ENCODE data around the gene PHTF1.
"Not testable (repeated sequence)": the region's sequence is repeated elsewhere in the genome, so short reads cannot be mapped to it uniquely, and the experiment has no call there.

PHTF1 gene

GRCh38 chr1:113760102-113761080 lies 1.1 kb upstream of the PHTF1 start:
- peak overlapping the region; percentile 78 for H3K27ac ChIP-seq
- TF ChIP-seq CTCF (IDR thresholded peaks at IDR 0.05) (no peak), ZFX (IDR thresholded peaks at IDR 0.05; ENCODE audit: borderline replicate concordance) (no peak)

- H3K27ac ChIP-seq, result peak overlapping the region; percentile 78
- no peak for TF ChIP-seq CTCF (IDR thresholded peaks at IDR 0.05)
- TF ChIP-seq ZFX (IDR thresholded peaks at IDR 0.05; ENCODE audit: borderline replicate concordance), result no peak
These were observed 504 bp downstream of the PHTF1 start for GRCh38 chr1:113758631-113759332.

- no peak for TF ChIP-seq CTCF (IDR thresholded peaks at IDR 0.05)
- TF ChIP-seq ZFX (IDR thresholded peaks at IDR 0.05; ENCODE audit: borderline replicate concordance), result no peak
- H3K27ac ChIP-seq, result no peak overlapping the region
These were observed 2.8 kb downstream of the PHTF1 start for GRCh38 chr1:113756461-113756860.

GRCh38 chr1:113753333-113753732 lies 6.0 kb downstream of the PHTF1 start:
- H3K27ac ChIP-seq, result not testable (repeated sequence)

GRCh38 chr1:113751516-113751915 lies 7.8 kb downstream of the PHTF1 start:
- TF ChIP-seq ZFX (IDR thresholded peaks at IDR 0.05; ENCODE audit: borderline replicate concordance) (no peak), CTCF (IDR thresholded peaks at IDR 0.05) (no peak)
- no peak overlapping the region for H3K27ac ChIP-seq

GRCh38 chr1:113751114-113751513 lies 8.2 kb downstream of the PHTF1 start:
- no peak overlapping the region for H3K27ac ChIP-seq
- TF ChIP-seq ZFX (IDR thresholded peaks at IDR 0.05; ENCODE audit: borderline replicate concordance) (no peak), CTCF (IDR thresholded peaks at IDR 0.05) (no peak)

- TF ChIP-seq CTCF (IDR thresholded peaks at IDR 0.05), result no peak
- no peak for TF ChIP-seq ZFX (IDR thresholded peaks at IDR 0.05; ENCODE audit: borderline replicate concordance)
- H3K27ac ChIP-seq, result no peak overlapping the region
These were observed 9.9 kb downstream of the PHTF1 start for GRCh38 chr1:113749402-113749801.

All from 22Rv1 (cell line).